ENCODE results near the gene A3GALT2. TPM values are rescaled to one million over a fixed set of nuclear protein-coding genes. Genes with fewer than 3 reads are reported as not detected.

A3GALT2 gene
- polyA plus RNA-seq, 1 of the 3 experiments (the other 2 are of a cell fraction) = 0.07 TPM

- WGBS (ENCODE audit: low lambda C conversion rate) = 66% methylated on average over 11 of the region's 14 CpGs
- Histone ChIP-seq H3K9me2 (no peaks in the 10 kb centered on the region), H2AFZ (ENCODE audit: low read depth) (no peak overlapping the region), H3K4me2 (no peak overlapping the region), H3K36me3 (replicated peaks in 1 of 2; ENCODE audit: control insufficient read depth in 1 of 2, insufficient read depth in 2 of 2, low read length in 1 of 2) (peaks cover 0 to 37% of the 10 kb centered on the region in 2 experiments), H3K27me3 (ENCODE audit: insufficient read depth) (no peaks in the 10 kb centered on the region), H3K4me3 (ENCODE audit: low read depth in 2 of 2, low read length in 1 of 2) (no peak overlapping the region), H3K27ac (ENCODE audit: low read depth in 2 of 2, low read length in 1 of 2) (peak overlapping the region in 1 of 2 experiments; percentile 55; a peak in 1 of 4 replicates), H3K79me2 (ENCODE audit: insufficient read depth) (no peaks in the 10 kb centered on the region), H3K9me3 (no peaks in the 10 kb centered on the region), H3K9ac (no peak overlapping the region), H3K4me1 (ENCODE audit: control insufficient read depth in 1 of 2, insufficient read depth in 2 of 2, low read depth in 1 of 2, low read length in 1 of 2) (peaks cover 0 to 65% of the 10 kb centered on the region in 2 experiments), H4K20me1 (ENCODE audit: insufficient read depth) (no peaks in the 10 kb centered on the region), H3F3A (replicated peaks; ENCODE audit: insufficient read depth) (no peaks in the 10 kb centered on the region)
- POLR2A ChIA-PET = interaction anchor here (0.6 kb wide), 1 partner anchor 47 kb away, joined by 3 read pairs; no protein-coding TSS in a partner anchor
- TF ChIP-seq EZH2phosphoT487 (IDR thresholded peaks at IDR 0.05; ENCODE audit: borderline replicate concordance, low read depth) (no peak), GATA2 (CRISPR knock-in tag; IDR thresholded peaks at IDR 0.05) (0 out of 2 replicates have a peak, but pooled peaks have one; percentile 17)
- CTCF ChIA-PET = interaction anchor here (0.9 to 11.3 kb wide), 14 partner anchors 19 to 273 kb away, joined by 3 to 167 read pairs (median 4); no protein-coding TSS in a partner anchor
- peak; percentile 64 for DNase-seq
These were observed 46.0 kb upstream of the A3GALT2 start for GRCh38 chr1:33366762-33367484.

DNA sequence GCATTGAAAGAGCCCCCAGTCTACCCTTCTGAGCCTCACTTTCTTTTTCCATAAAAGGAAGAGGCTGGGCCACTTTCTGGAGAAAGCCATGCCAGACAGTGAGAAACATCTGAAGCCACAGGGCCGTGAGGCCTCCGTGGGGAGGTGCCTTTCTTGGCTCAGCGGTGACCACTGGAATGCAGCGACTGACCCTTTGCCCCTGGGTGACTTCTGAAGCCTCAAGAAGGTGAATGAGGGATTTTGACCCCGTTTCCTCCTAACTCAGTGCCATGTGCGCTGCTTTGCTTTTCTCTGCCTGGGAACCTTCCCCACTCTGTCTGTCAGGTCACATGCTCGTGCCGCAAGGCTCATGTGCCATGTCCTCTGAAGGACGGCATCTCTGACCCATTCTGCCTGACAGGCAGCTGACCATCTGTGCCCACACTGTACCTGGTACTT lies 44.7 kb upstream of the A3GALT2 start:
- no peaks in the 10 kb centered on the region for H3K79me2 ChIP-seq (ENCODE audit: insufficient read depth)
- DNase-seq = no peak
- H3K36me3 ChIP-seq (replicated peaks in 1 of 2; ENCODE audit: control insufficient read depth in 1 of 2, insufficient read depth in 2 of 2, low read length in 1 of 2) = peaks cover 0 to 34% of the 10 kb centered on the region in 2 experiments
- H3K4me1 ChIP-seq (ENCODE audit: control insufficient read depth in 1 of 2, insufficient read depth in 2 of 2, low read depth in 1 of 2, low read length in 1 of 2) = peaks cover 0 to 67% of the 10 kb centered on the region in 2 experiments
- CTCF ChIA-PET = interaction anchor here (1.0 to 11.3 kb wide), 5 partner anchors 18 to 271 kb away, joined by 4 to 167 read pairs (median 9); no protein-coding TSS in a partner anchor
- H3K9ac ChIP-seq = no peak overlapping the region
- H3K9me2 ChIP-seq = no peaks in the 10 kb centered on the region
- no peaks in the 10 kb centered on the region for H3K9me3 ChIP-seq
- H4K20me1 ChIP-seq (ENCODE audit: insufficient read depth) = no peaks in the 10 kb centered on the region
- TF ChIP-seq RXRA (IDR thresholded peaks at IDR 0.05; ENCODE audit: borderline replicate concordance, low read depth) (peak; percentile 55; the same call in 1 of the 2 replicates), TAF1 (IDR thresholded peaks at IDR 0.05; ENCODE audit: borderline replicate concordance, low read depth, low read length) (no peak)
- no peaks in the 10 kb centered on the region for H3K27me3 ChIP-seq (ENCODE audit: insufficient read depth)
- H3K27ac ChIP-seq (ENCODE audit: low read depth in 2 of 2, low read length in 1 of 2) = no peak overlapping the region; a peak in 1 of 4 replicates
- H3K4me3 ChIP-seq (ENCODE audit: low read depth in 2 of 2, low read length in 1 of 2) = no peak overlapping the region
- H3K4me2 ChIP-seq = no peak overlapping the region
- WGBS (ENCODE audit: low lambda C conversion rate) = 70% methylated on average over 3 of the region's 9 CpGs
- H3F3A ChIP-seq (replicated peaks; ENCODE audit: insufficient read depth) = no peaks in the 10 kb centered on the region
- H2AFZ ChIP-seq (ENCODE audit: low read depth) = no peak overlapping the region
- POLR2A ChIA-PET = no interaction called here

GRCh38 chr1:33364565-33364918 lies 43.6 kb upstream of the A3GALT2 start:
- no peak overlapping the region for H3K9ac ChIP-seq

More at GRCh38 chr1:33364565-33364918, 43.6 kb upstream of the A3GALT2 start:
- CTCF ChIA-PET = interaction anchor here (1.1 to 11.3 kb wide), 6 partner anchors 13 to 270 kb away, joined by 4 to 167 read pairs (median 6); no protein-coding TSS in a partner anchor
- Histone ChIP-seq H4K20me1 (ENCODE audit: insufficient read depth) (no peaks in the 10 kb centered on the region), H3K27ac (ENCODE audit: low read depth in 2 of 2, low read length in 1 of 2) (peak overlapping the region in 1 of 2 experiments; percentile 88; a peak in 2 of 4 replicates), H3K4me1 (ENCODE audit: control insufficient read depth in 1 of 2, insufficient read depth in 2 of 2, low read depth in 1 of 2, low read length in 1 of 2) (peaks cover 0 to 57% of the 10 kb centered on the region in 2 experiments), H3K27me3 (ENCODE audit: insufficient read depth) (no peaks in the 10 kb centered on the region), H3K9me3 (no peaks in the 10 kb centered on the region), H3K9me2 (no peaks in the 10 kb centered on the region), H3F3A (replicated peaks; ENCODE audit: insufficient read depth) (no peaks in the 10 kb centered on the region), H3K36me3 (replicated peaks in 1 of 2; ENCODE audit: control insufficient read depth in 1 of 2, insufficient read depth in 2 of 2, low read length in 1 of 2) (peaks cover 8 to 42% of the 10 kb centered on the region in 2 experiments), H3K4me2 (no peak overlapping the region), H3K4me3 (ENCODE audit: low read depth in 2 of 2, low read length in 1 of 2) (no peak overlapping the region), H3K79me2 (ENCODE audit: insufficient read depth) (no peaks in the 10 kb centered on the region), H2AFZ (ENCODE audit: low read depth) (no peak overlapping the region)
- POLR2A ChIA-PET = interaction anchor here (0.6 to 2.5 kb wide), 3 partner anchors 11 to 141 kb away, joined by 3 to 10 read pairs (median 8); no protein-coding TSS in a partner anchor
- TF ChIP-seq YY1 (IDR thresholded peaks at IDR 0.05; ENCODE audit: low read depth) = no peak
- TF ChIP-seq RXRA (IDR thresholded peaks at IDR 0.05; ENCODE audit: borderline replicate concordance, low read depth) = no peak
- no peak for TF ChIP-seq NRF1 (IDR thresholded peaks at IDR 0.05; ENCODE audit: low read depth, low read length)
- no peak for TF ChIP-seq TCF12 (IDR thresholded peaks at IDR 0.05)
- no peak for TF ChIP-seq GABPA (IDR thresholded peaks at IDR 0.05; ENCODE audit: low read depth)
- 74% methylated on average over 2 of the region's 2 CpGs for WGBS (ENCODE audit: low lambda C conversion rate)
- no peak for DNase-seq

All from SK-N-SH (cell line).